B cell (primary cell): ENCODE measurements around the gene TMEM253.

ENCODE experiments used
- CTCF ChIP-seq: fragments of 200-600 bp; IDR thresholded peaks from one replicate; pipeline ENCODE4 v1.8.0; 2022; ENCODE audit warnings: antibody characterized with exemption, mild to moderate bottlenecking
- EZH2 ChIP-seq: IDR thresholded peaks from 2 replicates; pipeline ENCODE4 v1.6.1; 2012; ENCODE audit warnings: borderline replicate concordance, low read depth, mild to moderate bottlenecking, moderate library complexity, low read length; ENCODE audit not compliant: insufficient read depth, poor library complexity, severe bottlenecking

- no peak for TF ChIP-seq CTCF
- no peak for TF ChIP-seq EZH2
Observed at GRCh38 chr14:21113369-21113768, 12.5 kb downstream of the TMEM253 start.
